Neural cell (in vitro differentiated cells): ENCODE results near the gene ACBD6. TPM values are rescaled to one million over a fixed set of nuclear protein-coding genes. Genes with fewer than 3 reads are reported as not detected.

ENCODE experiments used
- H2AFZ ChIP-seq: fragments of 200-600, 300-800 bp; sonication (generic), shearing (Covaris generic); 2 replicates; pipeline ENCODE4 v1.6.0; 2014; ENCODE audit warnings: low read depth, mild to moderate bottlenecking, antibody characterized with exemption, low read length, moderate library complexity
- H3F3A ChIP-seq: fragments of 200-600 bp; shearing (Covaris generic); 2 replicates; pipeline ENCODE4 v1.6.1; 2016; ENCODE audit warnings: mild to moderate bottlenecking, moderate library complexity, mixed read lengths, antibody characterized with exemption, low read length; ENCODE audit not compliant: insufficient read depth, poor library complexity, severe bottlenecking
- H3K27ac ChIP-seq: fragments of 200-600, 300-800 bp; sonication (generic), shearing (Covaris generic); 2 replicates; pipeline ENCODE4 v1.5.1; 2014; ENCODE audit warnings: mild to moderate bottlenecking, low read length, moderate library complexity
- H3K27me3 ChIP-seq: fragments of 300-800, 200-600 bp; sonication (generic), shearing (Covaris generic); 2 replicates; pipeline ENCODE4 v1.6.0; 2014; ENCODE audit warnings: mild to moderate bottlenecking, low read depth, low read length, moderate library complexity; ENCODE audit not compliant: insufficient read depth
- H3K36me3 ChIP-seq: fragments of 300-800, 200-600 bp; sonication (generic), shearing (Covaris generic); 2 replicates; pipeline ENCODE4 v1.5.1; 2014; ENCODE audit warnings: mild to moderate bottlenecking, antibody characterized with exemption, low read length, moderate library complexity; ENCODE audit not compliant: insufficient read depth
- H3K4me2 ChIP-seq: fragments of 300-800, 200-600 bp; sonication (generic), shearing (Covaris generic); 2 replicates; pipeline ENCODE4 v1.6.0; 2014; ENCODE audit warnings: mild to moderate bottlenecking, low read length
- H3K4me3 ChIP-seq: fragments of 300-800, 200-600 bp; sonication (generic), shearing (Covaris generic); 2 replicates; pipeline ENCODE4 v1.5.1; 2014; ENCODE audit warnings: mild to moderate bottlenecking, low read length, moderate library complexity
- H3K79me2 ChIP-seq: fragments of 200-600 bp; shearing (Covaris generic); replicated peaks from 2 replicates; pipeline ENCODE4 v1.6.0; 2014; ENCODE audit warnings: mild to moderate bottlenecking, low read length, moderate library complexity; ENCODE audit not compliant: insufficient read depth
- H3K9ac ChIP-seq: fragments of 300-800, 200-600 bp; sonication (generic), shearing (Covaris generic); 2 replicates; pipeline ENCODE4 v1.6.1; 2016; ENCODE audit warnings: mild to moderate bottlenecking, low read length, mixed read lengths
- H3K9me2 ChIP-seq: fragments of 200-600 bp; shearing (Covaris generic); 2 replicates; pipeline ENCODE4 v1.6.1; 2016; ENCODE audit warnings: mild to moderate bottlenecking, low read length, mixed read lengths; ENCODE audit not compliant: insufficient read depth
- H3K9me3 ChIP-seq: fragments of 200-600, 300-800 bp; sonication (generic), shearing (Covaris generic); 2 replicates; pipeline ENCODE4 v1.6.1; 2016; ENCODE audit warnings: mild to moderate bottlenecking, mixed run types, low read length, moderate library complexity, mixed read lengths
- H4K20me1 ChIP-seq: fragments of 200-600 bp; shearing (Covaris generic); 2 replicates; pipeline ENCODE4 v1.6.1; 2016; ENCODE audit warnings: mild to moderate bottlenecking, mixed run types; ENCODE audit not compliant: insufficient read depth
- EP300 ChIP-seq: fragments of 450-650 bp; conservative IDR thresholded peaks from 2 replicates; pipeline ENCODE4 v1.6.1; 2014; ENCODE audit warnings: antibody characterized with exemption, mild to moderate bottlenecking, moderate library complexity; ENCODE audit not compliant: poor library complexity, severe bottlenecking
- EZH2 ChIP-seq: fragments of 200-600, 300-800 bp; shearing (Covaris generic), sonication (generic); IDR thresholded peaks from 2 replicates; pipeline ENCODE4 v1.6.1; 2014; ENCODE audit warnings: antibody characterized with exemption, low read length, borderline replicate concordance, mild to moderate bottlenecking; ENCODE audit not compliant: insufficient read depth, poor library complexity, severe bottlenecking
- MXI1 ChIP-seq: fragments of 450-650 bp; conservative IDR thresholded peaks from 2 replicates; pipeline ENCODE4 v1.6.1; 2014; ENCODE audit warnings: antibody characterized with exemption, mild to moderate bottlenecking; ENCODE audit not compliant: poor library complexity, severe bottlenecking
- POLR2AphosphoS5 ChIP-seq: IDR thresholded peaks from 2 replicates; pipeline ENCODE4 v1.6.1; 2012
- RAD21 ChIP-seq: fragments of 450-650 bp; conservative IDR thresholded peaks from 2 replicates; pipeline ENCODE4 v1.6.1; 2014; ENCODE audit warnings: antibody characterized with exemption, mild to moderate bottlenecking, moderate library complexity
- SMC3 ChIP-seq: fragments of 450-650 bp; conservative IDR thresholded peaks from 2 replicates; pipeline ENCODE4 v1.6.1; 2014; ENCODE audit warnings: antibody characterized with exemption, mild to moderate bottlenecking, moderate library complexity; ENCODE audit not compliant: poor library complexity
- TAF1 ChIP-seq: IDR thresholded peaks from 2 replicates; pipeline ENCODE4 v1.6.1; 2012; ENCODE audit warnings: low read depth
- polyA plus RNA-seq: library from polyadenylated mRNA; depleted of rRNA; stranded (reverse); fragments of >200 nt; gene quantifications from 2 replicates; pipeline ENCODE4 v1.2.3, GENCODE V29; 2014
- TF ChIP-seq, protein P1 (sequence below): fragments of 450-650 bp; IDR thresholded peaks from 2 replicates; pipeline ENCODE4 v1.5.1; 2014; ENCODE audit warnings: antibody characterized with exemption, mild to moderate bottlenecking, moderate library complexity; ENCODE audit not compliant: poor library complexity, severe bottlenecking
- TF ChIP-seq, protein P2 (sequence below): IDR thresholded peaks from 2 replicates; pipeline ENCODE4 v1.6.1; 2012; ENCODE audit warnings: borderline replicate concordance

ACBD6 gene
- polyA plus RNA-seq, 1 donor from 2014 or later, result 92.4 TPM

DNA sequence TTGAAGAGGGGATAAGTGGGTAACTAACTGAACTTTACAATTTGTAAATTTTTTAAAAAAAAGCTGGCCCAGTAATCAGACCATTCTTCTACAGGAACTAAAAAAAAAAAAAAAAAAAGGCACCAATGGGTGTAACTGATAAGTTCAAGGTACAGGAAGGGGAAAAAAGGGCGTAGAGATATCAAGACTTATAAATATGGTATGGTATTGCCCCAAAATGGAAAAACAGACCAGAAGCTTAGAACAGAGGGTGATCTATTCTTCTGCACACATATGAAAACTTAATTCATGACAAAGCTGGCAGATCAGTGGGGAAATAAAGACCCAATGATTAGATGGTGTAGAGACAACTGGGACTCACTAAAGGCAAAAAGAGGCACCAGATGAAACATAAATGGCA, 213.4 kb downstream of the ACBD6 start:
- no peak overlapping the region for H3K9ac ChIP-seq
- TF ChIP-seq, protein P1, sequence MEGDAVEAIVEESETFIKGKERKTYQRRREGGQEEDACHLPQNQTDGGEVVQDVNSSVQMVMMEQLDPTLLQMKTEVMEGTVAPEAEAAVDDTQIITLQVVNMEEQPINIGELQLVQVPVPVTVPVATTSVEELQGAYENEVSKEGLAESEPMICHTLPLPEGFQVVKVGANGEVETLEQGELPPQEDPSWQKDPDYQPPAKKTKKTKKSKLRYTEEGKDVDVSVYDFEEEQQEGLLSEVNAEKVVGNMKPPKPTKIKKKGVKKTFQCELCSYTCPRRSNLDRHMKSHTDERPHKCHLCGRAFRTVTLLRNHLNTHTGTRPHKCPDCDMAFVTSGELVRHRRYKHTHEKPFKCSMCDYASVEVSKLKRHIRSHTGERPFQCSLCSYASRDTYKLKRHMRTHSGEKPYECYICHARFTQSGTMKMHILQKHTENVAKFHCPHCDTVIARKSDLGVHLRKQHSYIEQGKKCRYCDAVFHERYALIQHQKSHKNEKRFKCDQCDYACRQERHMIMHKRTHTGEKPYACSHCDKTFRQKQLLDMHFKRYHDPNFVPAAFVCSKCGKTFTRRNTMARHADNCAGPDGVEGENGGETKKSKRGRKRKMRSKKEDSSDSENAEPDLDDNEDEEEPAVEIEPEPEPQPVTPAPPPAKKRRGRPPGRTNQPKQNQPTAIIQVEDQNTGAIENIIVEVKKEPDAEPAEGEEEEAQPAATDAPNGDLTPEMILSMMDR, result no peak
- TF ChIP-seq TAF1 (no peak), SMC3 (no peak), EP300 (no peak), MXI1 (no peak), RAD21 (no peak), POLR2AphosphoS5 (no peak), EZH2 (no peak)
- TF ChIP-seq, protein P2, sequence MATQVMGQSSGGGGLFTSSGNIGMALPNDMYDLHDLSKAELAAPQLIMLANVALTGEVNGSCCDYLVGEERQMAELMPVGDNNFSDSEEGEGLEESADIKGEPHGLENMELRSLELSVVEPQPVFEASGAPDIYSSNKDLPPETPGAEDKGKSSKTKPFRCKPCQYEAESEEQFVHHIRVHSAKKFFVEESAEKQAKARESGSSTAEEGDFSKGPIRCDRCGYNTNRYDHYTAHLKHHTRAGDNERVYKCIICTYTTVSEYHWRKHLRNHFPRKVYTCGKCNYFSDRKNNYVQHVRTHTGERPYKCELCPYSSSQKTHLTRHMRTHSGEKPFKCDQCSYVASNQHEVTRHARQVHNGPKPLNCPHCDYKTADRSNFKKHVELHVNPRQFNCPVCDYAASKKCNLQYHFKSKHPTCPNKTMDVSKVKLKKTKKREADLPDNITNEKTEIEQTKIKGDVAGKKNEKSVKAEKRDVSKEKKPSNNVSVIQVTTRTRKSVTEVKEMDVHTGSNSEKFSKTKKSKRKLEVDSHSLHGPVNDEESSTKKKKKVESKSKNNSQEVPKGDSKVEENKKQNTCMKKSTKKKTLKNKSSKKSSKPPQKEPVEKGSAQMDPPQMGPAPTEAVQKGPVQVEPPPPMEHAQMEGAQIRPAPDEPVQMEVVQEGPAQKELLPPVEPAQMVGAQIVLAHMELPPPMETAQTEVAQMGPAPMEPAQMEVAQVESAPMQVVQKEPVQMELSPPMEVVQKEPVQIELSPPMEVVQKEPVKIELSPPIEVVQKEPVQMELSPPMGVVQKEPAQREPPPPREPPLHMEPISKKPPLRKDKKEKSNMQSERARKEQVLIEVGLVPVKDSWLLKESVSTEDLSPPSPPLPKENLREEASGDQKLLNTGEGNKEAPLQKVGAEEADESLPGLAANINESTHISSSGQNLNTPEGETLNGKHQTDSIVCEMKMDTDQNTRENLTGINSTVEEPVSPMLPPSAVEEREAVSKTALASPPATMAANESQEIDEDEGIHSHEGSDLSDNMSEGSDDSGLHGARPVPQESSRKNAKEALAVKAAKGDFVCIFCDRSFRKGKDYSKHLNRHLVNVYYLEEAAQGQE, result no peak
- no peaks in the 10 kb centered on the region for H3K36me3 ChIP-seq

DNA sequence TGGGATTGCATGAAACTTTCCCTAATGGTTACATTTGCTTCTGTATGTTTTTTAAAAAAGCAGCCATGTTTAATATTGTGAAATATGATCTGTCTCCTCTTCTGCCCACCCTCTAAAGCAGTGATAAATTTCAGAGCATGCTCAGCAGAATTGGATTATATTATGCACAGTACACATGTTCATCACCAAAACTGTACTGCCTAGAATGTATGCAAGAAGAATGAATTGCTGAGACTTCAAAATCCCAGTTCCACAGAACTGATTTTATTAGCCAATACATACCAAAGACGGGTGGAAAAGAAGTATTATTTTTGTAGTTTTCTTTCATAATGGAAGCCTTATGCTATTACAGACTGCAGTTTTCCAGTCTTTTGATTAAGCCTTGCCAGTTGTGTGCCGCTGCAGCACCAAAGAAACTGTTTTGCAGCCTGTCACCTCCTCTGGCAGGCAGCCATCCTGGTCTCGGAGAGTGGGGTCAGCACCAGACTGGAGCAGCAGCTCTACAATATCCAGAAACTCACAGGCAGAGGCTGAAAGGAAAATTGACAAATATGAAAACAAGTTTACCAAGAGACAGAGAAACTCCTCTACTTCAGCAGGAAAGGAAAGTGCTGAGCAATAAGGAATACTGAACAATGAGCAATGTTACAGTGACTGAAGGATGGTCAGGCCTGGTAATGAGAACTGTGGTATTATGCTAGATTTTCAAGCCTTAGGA, 214.2 kb downstream of the ACBD6 start:
- no peaks in the 10 kb centered on the region for H3F3A ChIP-seq
- H3K9ac ChIP-seq, result no peak overlapping the region
- H3K4me3 ChIP-seq, result no peak overlapping the region
- no peaks in the 10 kb centered on the region for H3K9me2 ChIP-seq
- no peak overlapping the region for H3K27ac ChIP-seq
- no peaks in the 10 kb centered on the region for H3K9me3 ChIP-seq
- H2AFZ ChIP-seq, result no peak overlapping the region
- H3K27me3 ChIP-seq, result no peaks in the 10 kb centered on the region
- no peaks in the 10 kb centered on the region for H3K79me2 ChIP-seq
- no peaks in the 10 kb centered on the region for H4K20me1 ChIP-seq
- no peak for TF ChIP-seq TAF1
- TF ChIP-seq EZH2, result no peak
- TF ChIP-seq SMC3, result no peak
- TF ChIP-seq, protein P2, result no peak
- TF ChIP-seq, protein P1, result no peak
- no peak for TF ChIP-seq POLR2AphosphoS5
- no peak for TF ChIP-seq EP300
- TF ChIP-seq RAD21, result no peak
- TF ChIP-seq MXI1, result no peak
- no peaks in the 10 kb centered on the region for H3K36me3 ChIP-seq
- H3K4me2 ChIP-seq, result no peak overlapping the region

More for the DNA sequence above, 213.4 kb downstream of the ACBD6 start:
- Histone ChIP-seq H3F3A (no peaks in the 10 kb centered on the region), H3K4me2 (no peak overlapping the region), H4K20me1 (no peaks in the 10 kb centered on the region), H2AFZ (no peak overlapping the region), H3K79me2 (no peaks in the 10 kb centered on the region), H3K27ac (no peak overlapping the region), H3K9me2 (no peaks in the 10 kb centered on the region), H3K4me3 (no peak overlapping the region), H3K9me3 (no peaks in the 10 kb centered on the region), H3K27me3 (no peaks in the 10 kb centered on the region)
